SJSA1 (cell line): ENCODE results near the gene CXXC1. TPM values are rescaled to one million over a fixed set of nuclear protein-coding genes. Genes with fewer than 3 reads are reported as not detected.
"Not testable (repeated sequence)": the region's sequence is repeated elsewhere in the genome, so short reads cannot be mapped to it uniquely, and the experiment has no call there.

ENCODE experiments used
- DNase-seq, 2 experiments: peaks; one replicate each; pipeline ENCODE4 v3.0.0-alpha.2; 2015 to 2020; ENCODE audit warnings: low spot score in 2 of 2, low read depth in 1 of 2
- H3K27ac ChIP-seq: fragments of 250-450 bp; sonication (Bioruptor Pico); 2 replicates; pipeline ENCODE4 v1.5.1; 2020; ENCODE audit warnings: mild to moderate bottlenecking, moderate library complexity
- H3K27me3 ChIP-seq: fragments of 250-450 bp; sonication (Bioruptor Pico); replicated peaks from 2 replicates; pipeline ENCODE4 v1.5.1; 2020; ENCODE audit warnings: mild to moderate bottlenecking, moderate library complexity
- H3K36me3 ChIP-seq: fragments of 250-450 bp; sonication (Bioruptor Pico); 2 replicates; pipeline ENCODE4 v1.5.1; 2020; ENCODE audit warnings: mild to moderate bottlenecking
- H3K4me1 ChIP-seq: fragments of 250-450 bp; sonication (Bioruptor Pico); replicated peaks from 2 replicates; pipeline ENCODE4 v1.6.1; 2021; ENCODE audit warnings: mild to moderate bottlenecking
- H3K4me3 ChIP-seq: fragments of 250-450 bp; sonication (Bioruptor Pico); 2 replicates; pipeline ENCODE4 v1.5.1; 2020; ENCODE audit warnings: mild to moderate bottlenecking
- H3K9me3 ChIP-seq: fragments of 250-450 bp; sonication (Bioruptor Pico); replicated peaks from 2 replicates; pipeline ENCODE4 v1.5.1; 2020; ENCODE audit warnings: mild to moderate bottlenecking
- total RNA-seq: library from RNA; depleted of rRNA; stranded (reverse); fragments of >200 nt; shearing (Covaris generic); gene quantifications from 2 replicates; pipeline ENCODE4 v1.2.3, GENCODE V29; 2014

Gene CXXC1
- total RNA-seq, 1 experiment from 2014 or later, result 31.3 TPM

GRCh38 chr18:50308851-50309250, 21.4 kb upstream of the CXXC1 start:
- peaks cover 14% of the 10 kb centered on the region for H3K27me3 ChIP-seq
- H3K36me3 ChIP-seq, H3K4me3 ChIP-seq, H3K9me3 ChIP-seq, H3K4me1 ChIP-seq, DNase-seq, H3K27ac ChIP-seq: not testable (repeated sequence)

- H3K27ac ChIP-seq, result no peak overlapping the region
- 0 out of 2 replicates have a peak, but pooled peaks cover 4% of the 10 kb centered on the region for H3K36me3 ChIP-seq
- peak overlapping the region; percentile 32 for H3K4me3 ChIP-seq
- DNase-seq, result peak; percentile 38 to 86
- peaks cover 14% of the 10 kb centered on the region for H3K27me3 ChIP-seq
- H3K9me3 ChIP-seq, result no peaks in the 10 kb centered on the region; the same call in 1 of the 2 replicates
- peaks cover 4% of the 10 kb centered on the region; the same call in 1 of the 2 replicates for H3K4me1 ChIP-seq
Observed at GRCh38 chr18:50307738-50308470, 20.4 kb upstream of the CXXC1 start.

- H3K9me3 ChIP-seq, result no peaks in the 10 kb centered on the region; the same call in 1 of the 2 replicates
- H3K27ac ChIP-seq, result no peak overlapping the region
Observed at GRCh38 chr18:50307400-50307737, 19.9 kb upstream of the CXXC1 start.

GRCh38 chr18:50306944-50307343, 19.5 kb upstream of the CXXC1 start:
- 0 out of 2 replicates have a peak, but pooled peaks cover 4% of the 10 kb centered on the region for H3K36me3 ChIP-seq
- H3K4me3 ChIP-seq, result no peak overlapping the region
- H3K4me1 ChIP-seq, result peaks cover 4% of the 10 kb centered on the region; the same call in 1 of the 2 replicates
- DNase-seq, result no peak
- peaks cover 14% of the 10 kb centered on the region for H3K27me3 ChIP-seq
- H3K27ac ChIP-seq, result no peak overlapping the region
- no peaks in the 10 kb centered on the region; the same call in 1 of the 2 replicates for H3K9me3 ChIP-seq

More at GRCh38 chr18:50307400-50307737, 19.9 kb upstream of the CXXC1 start:
- H3K36me3 ChIP-seq, result 0 out of 2 replicates have a peak, but pooled peaks cover 4% of the 10 kb centered on the region
- H3K4me3 ChIP-seq, result peak overlapping the region; percentile 32
- peaks cover 4% of the 10 kb centered on the region; the same call in 1 of the 2 replicates for H3K4me1 ChIP-seq
- DNase-seq, result peak in 1 of 2 experiments; percentile 4
- H3K27me3 ChIP-seq, result peaks cover 14% of the 10 kb centered on the region

GRCh38 chr18:50301074-50301473, 13.6 kb upstream of the CXXC1 start:
- H3K27me3 ChIP-seq, result peaks cover 20% of the 10 kb centered on the region
- peaks cover 4% of the 10 kb centered on the region for H3K4me1 ChIP-seq
- no peak overlapping the region for H3K27ac ChIP-seq
- H3K4me3 ChIP-seq, result no peak overlapping the region
- no peaks in the 10 kb centered on the region for H3K36me3 ChIP-seq
- DNase-seq, result no peak
- no peaks in the 10 kb centered on the region for H3K9me3 ChIP-seq

- no peaks in the 10 kb centered on the region for H3K9me3 ChIP-seq
- no peak overlapping the region for H3K27ac ChIP-seq
- no peaks in the 10 kb centered on the region for H3K36me3 ChIP-seq
- H3K4me1 ChIP-seq, result peaks cover 4% of the 10 kb centered on the region
- DNase-seq, result no peak
- peaks cover 17% of the 10 kb centered on the region for H3K27me3 ChIP-seq
- H3K4me3 ChIP-seq, result no peak overlapping the region
Observed at GRCh38 chr18:50299626-50300388, 12.3 kb upstream of the CXXC1 start.

GRCh38 chr18:50298443-50299284, 11.2 kb upstream of the CXXC1 start:
- Histone ChIP-seq H3K36me3 (no peaks in the 10 kb centered on the region), H3K27ac (no peak overlapping the region), H3K27me3 (peaks cover 17% of the 10 kb centered on the region), H3K4me1 (peaks cover 4% of the 10 kb centered on the region), H3K9me3 (no peaks in the 10 kb centered on the region), H3K4me3 (no peak overlapping the region)
- no peak for DNase-seq

- Histone ChIP-seq H3K4me3 (no peak overlapping the region), H3K9me3 (no peaks in the 10 kb centered on the region), H3K27ac (no peak overlapping the region), H3K27me3 (peaks cover 17% of the 10 kb centered on the region), H3K4me1 (peaks cover 4% of the 10 kb centered on the region), H3K36me3 (no peaks in the 10 kb centered on the region)
- DNase-seq, result peak in 1 of 2 experiments; percentile 11
Observed at GRCh38 chr18:50297621-50298442, 10.3 kb upstream of the CXXC1 start.

GRCh38 chr18:50293039-50293438, 5.5 kb upstream of the CXXC1 start:
- H3K27me3 ChIP-seq, result peaks cover 13% of the 10 kb centered on the region
- H3K4me1 ChIP-seq, result peaks cover 4% of the 10 kb centered on the region
- DNase-seq, result no peak
- H3K9me3 ChIP-seq, result no peaks in the 10 kb centered on the region
- no peak overlapping the region for H3K4me3 ChIP-seq
- no peak overlapping the region for H3K27ac ChIP-seq
- H3K36me3 ChIP-seq, result no peaks in the 10 kb centered on the region

GRCh38 chr18:50289108-50289443, 1.6 kb upstream of the CXXC1 start:
- Histone ChIP-seq H3K4me1 (peaks cover 10% of the 10 kb centered on the region), H3K27ac (no peak overlapping the region), H3K27me3 (peaks cover 13% of the 10 kb centered on the region), H3K9me3 (no peaks in the 10 kb centered on the region), H3K36me3 (peaks cover 28% of the 10 kb centered on the region), H3K4me3 (no peak overlapping the region)
- no peak for DNase-seq

- not testable (repeated sequence) for H3K27ac ChIP-seq, DNase-seq, H3K4me1 ChIP-seq, H3K9me3 ChIP-seq
- Histone ChIP-seq H3K27me3 (peaks cover 13% of the 10 kb centered on the region), H3K36me3 (peaks cover 33% of the 10 kb centered on the region), H3K4me3 (peak overlapping the region; percentile 70)
Observed at GRCh38 chr18:50288348-50289107, 1.0 kb upstream of the CXXC1 start.

GRCh38 chr18:50287028-50287440, 458 bp downstream of the CXXC1 start:
- H3K4me1 ChIP-seq, result peaks cover 13% of the 10 kb centered on the region
- H3K9me3 ChIP-seq, result no peaks in the 10 kb centered on the region
- peak overlapping the region; percentile 70 for H3K4me3 ChIP-seq
- DNase-seq, result no peak
- H3K27me3 ChIP-seq, result peaks cover 13% of the 10 kb centered on the region
- peak overlapping the region; percentile 44 for H3K27ac ChIP-seq
- H3K36me3 ChIP-seq, result peaks cover 48% of the 10 kb centered on the region
